GM12878 (cell line): ENCODE results near the gene OVCA2. TPM values are rescaled to one million over a fixed set of nuclear protein-coding genes. Genes with fewer than 3 reads are reported as not detected.
A peak's percentile ranks its signal among the peaks of the same experiment; 100 is the strongest.

Source experiments
- ATAC-seq: fragments of 200-7000 bp; cut with Tn5 transposase; 3 replicates; pipeline ENCODE4 v1.9.1; 2020; ENCODE audit warnings: mild to moderate bottlenecking, moderate library complexity
- BruUV-seq: library from RNA; stranded (reverse); fragments of 400-500 nt; replicated peaks from 2 replicates; lab custom pipeline; 2021; lab: Mats Ljungman, UMichigan
- CTCF ChIA-PET: fragments of 300-600 bp; sonication (Branson Sonifier 250); formaldehyde crosslinking; extraction: SDS; loops from one replicate; lab custom pipeline; 2021; ENCODE audit warnings: inconsistent platforms; lab: Yijun Ruan, JAX
- POLR2A ChIA-PET: fragments of 350-600 bp; formaldehyde crosslinking; extraction: SDS; loops from one replicate; lab custom pipeline; 2021; ENCODE audit warnings: inconsistent platforms; lab: Charles Lee
- RAD21 ChIA-PET: fragments of 300-600 bp; sonication (Branson Sonifier 250); formaldehyde crosslinking; loops from one replicate; lab custom pipeline; 2023; ENCODE audit warnings: antibody characterized with exemption; ENCODE audit not compliant: unreplicated experiment; lab: Charles Lee
- SMC1A ChIA-PET: fragments of 300-600 bp; sonication (Branson Sonifier 250); formaldehyde crosslinking; loops from one replicate; lab custom pipeline; 2023; ENCODE audit not compliant: unreplicated experiment, uncharacterized antibody; lab: Charles Lee
- DNase-seq: peaks from one replicate; pipeline ENCODE4 v3.0.0-alpha.2; 2011; ENCODE audit warnings: low read depth, low spot score
- FAIRE-seq: peaks from 3 replicates; lab custom pipeline; 2011; peaks lifted over from hg19 to GRCh38; lab: Jason Lieb, UNC
- H2AFZ ChIP-seq: 2 replicates; pipeline ENCODE4 v1.6.0; 2011; ENCODE audit warnings: low read depth, low read length, control low read depth; ENCODE audit not compliant: control insufficient read depth
- H3K27ac ChIP-seq: 2 replicates; pipeline ENCODE4 v1.5.1; 2011; ENCODE audit warnings: control low read depth; ENCODE audit not compliant: control insufficient read depth, insufficient read depth
- H3K27me3 ChIP-seq, 2 experiments: replicated peaks in 1 of 2; 2 replicates each; pipeline versions ENCODE4 v1.6.0 to v1.6.1; 2011; ENCODE audit warnings: low read length in 1 of 2; ENCODE audit not compliant: control insufficient read depth in 2 of 2, insufficient read depth in 2 of 2
- H3K36me3 ChIP-seq, 2 experiments: 2 replicates each; pipeline ENCODE4 v1.5.1; 2011; ENCODE audit warnings: low read length in 1 of 2; ENCODE audit not compliant: control insufficient read depth in 2 of 2, insufficient read depth in 2 of 2
- H3K4me1 ChIP-seq: 2 replicates; pipeline ENCODE4 v1.6.1; 2011; ENCODE audit warnings: mild to moderate bottlenecking, low read length, moderate library complexity, mixed read lengths; ENCODE audit not compliant: control insufficient read depth, insufficient read depth
- H3K4me2 ChIP-seq: 2 replicates; pipeline ENCODE4 v1.6.0; 2011; ENCODE audit warnings: control low read depth; ENCODE audit not compliant: control insufficient read depth, insufficient read depth
- H3K4me3 ChIP-seq: fragments of 200-600 bp; sonication (generic); 2 replicates; pipeline ENCODE4 v1.5.1; 2016
- H3K79me2 ChIP-seq: 2 replicates; pipeline ENCODE4 v1.6.0; 2011; ENCODE audit warnings: low read length; ENCODE audit not compliant: control insufficient read depth, insufficient read depth
- H3K9ac ChIP-seq: 2 replicates; pipeline ENCODE4 v1.8.0; 2011; ENCODE audit warnings: low read length, control low read depth, mixed read lengths; ENCODE audit not compliant: control insufficient read depth, insufficient read depth
- H3K9me3 ChIP-seq: replicated peaks from 3 replicates; pipeline ENCODE4 v1.5.1; 2011; ENCODE audit warnings: mild to moderate bottlenecking, low read length; ENCODE audit not compliant: control insufficient read depth, insufficient read depth
- H4K20me1 ChIP-seq: 2 replicates; pipeline ENCODE4 v1.6.0; 2011; ENCODE audit not compliant: control insufficient read depth, insufficient read depth
- FOXK2 ChIP-seq: fragments of 450-650 bp; IDR thresholded peaks from 2 replicates; pipeline ENCODE4 v1.6.1; 2017; ENCODE audit warnings: mild to moderate bottlenecking, moderate library complexity
- KDM1A ChIP-seq: fragments of 200-600 bp; sonication (generic); IDR thresholded peaks from 2 replicates; pipeline ENCODE4 v1.6.1; 2016; ENCODE audit warnings: borderline replicate concordance
- POLR2A ChIP-seq: IDR thresholded peaks from 2 replicates; pipeline ENCODE4 v1.6.1; 2011; ENCODE audit warnings: low read depth, mild to moderate bottlenecking, low read length
- WGBS: methylation state at CpG from one replicate; pipeline ENCODE4 v1.1.6; 2016; ENCODE audit warnings: low lambda C conversion rate; ENCODE audit not compliant: insufficient replicate concordance, insufficient coverage; ENCODE audit errors: missing lambda C conversion rate; 5-methylcytosine and 5-hydroxymethylcytosine counted together
- in situ Hi-C: fragments of 300-500 bp; cut with MboI; formaldehyde crosslinking; loops from 9 replicates; pipeline ENCODE4 v1.14.3; 2018; ENCODE audit warnings: mixed read lengths
- intact Hi-C: fragments of 100-400 bp; cut with micrococcal nuclease; formaldehyde crosslinking; loops from one replicate; pipeline ENCODE4 v1.14.2; 2022; ENCODE audit not compliant: unreplicated experiment
- polyA plus RNA-seq, 11 experiments: library from polyadenylated mRNA; depleted of rRNA in 4 of 11; unstranded in 6 of 11; stranded (reverse) in 5 of 11; fragments of >200 nt; fragmentation: Nextera tagmentation in 4 of 11; fragmentation: Illumina TruSeq in 1 of 11; extraction: Ambion mirVana in 4 of 11; extraction: Trizol in 1 of 11; gene quantifications; 1 replicate in 1 of 11; 2 replicates in 10 of 11; pipeline versions ENCODE4 v1.2.1 to v1.2.3, GENCODE V29; 2011 to 2016; ENCODE audit warnings: inconsistent platforms in 2 of 11, missing spikeins in 2 of 11, low read depth in 1 of 11
- total RNA-seq, 4 experiments: library from RNA; depleted of rRNA in 3 of 4; stranded (reverse); fragments of >200 nt in 3 of 4; fragmentation: Illumina TruSeq in 1 of 4; extraction: Trizol in 1 of 4; gene quantifications; 2 replicates each; pipeline versions ENCODE4 v1.2.1 to v1.2.3, GENCODE V29; 2013 to 2021
- TF ChIP-seq, protein P1 (sequence below): fragments of 450-650 bp; IDR thresholded peaks from 2 replicates; pipeline ENCODE4 v1.6.1; 2017; ENCODE audit warnings: mild to moderate bottlenecking, low read depth, inconsistent platforms; ENCODE audit not compliant: poor library complexity, severe bottlenecking
- TF ChIP-seq, protein P2 (sequence below): fragments of 450-650 bp; formaldehyde crosslinking; IDR thresholded peaks from 2 replicates; pipeline ENCODE4 v1.4.0; 2020; ENCODE audit warnings: mild to moderate bottlenecking, moderate library complexity

The OVCA2 gene
- total and polyA plus RNA-seq, 10 of the 15 experiments (the other 5 are each of a cell fraction or from before 2014, with no cell fraction given): 6.1 to 75.3 (median 40.7) TPM

DNA sequence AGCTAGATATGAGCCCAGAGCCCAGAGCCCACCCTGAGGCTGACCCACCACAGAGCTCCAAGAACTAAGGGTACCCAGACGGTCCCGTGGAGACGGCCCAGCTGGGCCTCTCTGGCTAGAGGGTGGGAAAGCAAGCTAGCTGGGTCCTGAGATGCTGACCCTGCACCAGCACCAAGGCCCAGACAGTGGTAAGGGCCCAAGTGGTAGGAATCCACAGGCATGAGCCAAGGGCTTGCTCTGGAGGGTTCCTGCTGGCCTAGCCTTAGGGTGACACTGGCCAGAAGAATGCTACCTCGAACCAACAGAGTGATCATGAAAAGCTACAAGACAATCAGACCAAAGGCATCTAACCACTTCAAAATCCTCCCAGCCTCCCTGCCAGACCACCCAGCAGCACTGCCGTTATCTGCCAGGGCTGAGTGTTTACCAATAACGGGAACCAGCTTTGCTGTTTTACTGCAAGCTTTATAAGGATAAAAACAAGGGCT lies 26.3 kb downstream of the OVCA2 start:
- Histone ChIP-seq H4K20me1 (no peaks in the 10 kb centered on the region), H2AFZ (no peak overlapping the region), H3K79me2 (no peaks in the 10 kb centered on the region), H3K36me3 (peaks cover 18 to 24% of the 10 kb centered on the region in 2 experiments), H3K9me3 (no peaks in the 10 kb centered on the region), H3K27ac (no peak overlapping the region), H3K4me1 (peaks cover 48% of the 10 kb centered on the region), H3K9ac (no peak overlapping the region), H3K27me3 (no peaks in the 10 kb centered on the region), H3K4me3 (no peak overlapping the region), H3K4me2 (no peak overlapping the region)
- POLR2A ChIA-PET: interaction anchor here (1.8 to 12.5 kb wide), 2 partner anchors 9 to 19 kb away, joined by 7 to 148 read pairs; no protein-coding TSS in a partner anchor
- FAIRE-seq (no peak), ATAC-seq (no peak), DNase-seq (no peak)
- in situ Hi-C loops: loop anchor here (10.0 kb wide), 1 partner anchor 177 kb away; no protein-coding TSS in a partner anchor
- WGBS: over 99% methylated on average over 6 of the region's 6 CpGs
- intact Hi-C loops: no loop called here
- RAD21 ChIA-PET: interaction anchor here (0.6 to 4.7 kb wide), 5 partner anchors 13 to 199 kb away, joined by 3 to 85 read pairs (median 5); partner anchors contain the start of gene HIC1
- CTCF ChIA-PET: interaction anchor here (1.0 to 8.5 kb wide), 4 partner anchors 11 to 203 kb away, joined by 3 to 77 read pairs (median 43); partner anchors contain the start of gene HIC1
- SMC1A ChIA-PET: interaction anchor here (1.0 to 6.1 kb wide), 8 partner anchors 10 to 184 kb away, joined by 3 to 107 read pairs (median 14); no protein-coding TSS in a partner anchor
- no TSS peak for BruUV-seq
- TF ChIP-seq, protein P1, sequence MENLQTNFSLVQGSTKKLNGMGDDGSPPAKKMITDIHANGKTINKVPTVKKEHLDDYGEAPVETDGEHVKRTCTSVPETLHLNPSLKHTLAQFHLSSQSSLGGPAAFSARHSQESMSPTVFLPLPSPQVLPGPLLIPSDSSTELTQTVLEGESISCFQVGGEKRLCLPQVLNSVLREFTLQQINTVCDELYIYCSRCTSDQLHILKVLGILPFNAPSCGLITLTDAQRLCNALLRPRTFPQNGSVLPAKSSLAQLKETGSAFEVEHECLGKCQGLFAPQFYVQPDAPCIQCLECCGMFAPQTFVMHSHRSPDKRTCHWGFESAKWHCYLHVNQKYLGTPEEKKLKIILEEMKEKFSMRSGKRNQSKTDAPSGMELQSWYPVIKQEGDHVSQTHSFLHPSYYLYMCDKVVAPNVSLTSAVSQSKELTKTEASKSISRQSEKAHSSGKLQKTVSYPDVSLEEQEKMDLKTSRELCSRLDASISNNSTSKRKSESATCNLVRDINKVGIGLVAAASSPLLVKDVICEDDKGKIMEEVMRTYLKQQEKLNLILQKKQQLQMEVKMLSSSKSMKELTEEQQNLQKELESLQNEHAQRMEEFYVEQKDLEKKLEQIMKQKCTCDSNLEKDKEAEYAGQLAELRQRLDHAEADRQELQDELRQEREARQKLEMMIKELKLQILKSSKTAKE: no peak
- TF ChIP-seq POLR2A (peak; percentile 3; the same call in 1 of the 2 replicates), FOXK2 (no peak), KDM1A (no peak)
- TF ChIP-seq, protein P2, sequence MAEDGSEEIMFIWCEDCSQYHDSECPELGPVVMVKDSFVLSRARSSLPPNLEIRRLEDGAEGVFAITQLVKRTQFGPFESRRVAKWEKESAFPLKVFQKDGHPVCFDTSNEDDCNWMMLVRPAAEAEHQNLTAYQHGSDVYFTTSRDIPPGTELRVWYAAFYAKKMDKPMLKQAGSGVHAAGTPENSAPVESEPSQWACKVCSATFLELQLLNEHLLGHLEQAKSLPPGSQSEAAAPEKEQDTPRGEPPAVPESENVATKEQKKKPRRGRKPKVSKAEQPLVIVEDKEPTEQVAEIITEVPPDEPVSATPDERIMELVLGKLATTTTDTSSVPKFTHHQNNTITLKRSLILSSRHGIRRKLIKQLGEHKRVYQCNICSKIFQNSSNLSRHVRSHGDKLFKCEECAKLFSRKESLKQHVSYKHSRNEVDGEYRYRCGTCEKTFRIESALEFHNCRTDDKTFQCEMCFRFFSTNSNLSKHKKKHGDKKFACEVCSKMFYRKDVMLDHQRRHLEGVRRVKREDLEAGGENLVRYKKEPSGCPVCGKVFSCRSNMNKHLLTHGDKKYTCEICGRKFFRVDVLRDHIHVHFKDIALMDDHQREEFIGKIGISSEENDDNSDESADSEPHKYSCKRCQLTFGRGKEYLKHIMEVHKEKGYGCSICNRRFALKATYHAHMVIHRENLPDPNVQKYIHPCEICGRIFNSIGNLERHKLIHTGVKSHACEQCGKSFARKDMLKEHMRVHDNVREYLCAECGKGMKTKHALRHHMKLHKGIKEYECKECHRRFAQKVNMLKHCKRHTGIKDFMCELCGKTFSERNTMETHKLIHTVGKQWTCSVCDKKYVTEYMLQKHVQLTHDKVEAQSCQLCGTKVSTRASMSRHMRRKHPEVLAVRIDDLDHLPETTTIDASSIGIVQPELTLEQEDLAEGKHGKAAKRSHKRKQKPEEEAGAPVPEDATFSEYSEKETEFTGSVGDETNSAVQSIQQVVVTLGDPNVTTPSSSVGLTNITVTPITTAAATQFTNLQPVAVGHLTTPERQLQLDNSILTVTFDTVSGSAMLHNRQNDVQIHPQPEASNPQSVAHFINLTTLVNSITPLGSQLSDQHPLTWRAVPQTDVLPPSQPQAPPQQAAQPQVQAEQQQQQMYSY (CRISPR knock-in tag): no peak
